ENCODE measurements around the gene GLB1L3.
"Not testable (repeated sequence)": the region's sequence is repeated elsewhere in the genome, so short reads cannot be mapped to it uniquely, and the experiment has no call there.

Gene GLB1L3

DNA sequence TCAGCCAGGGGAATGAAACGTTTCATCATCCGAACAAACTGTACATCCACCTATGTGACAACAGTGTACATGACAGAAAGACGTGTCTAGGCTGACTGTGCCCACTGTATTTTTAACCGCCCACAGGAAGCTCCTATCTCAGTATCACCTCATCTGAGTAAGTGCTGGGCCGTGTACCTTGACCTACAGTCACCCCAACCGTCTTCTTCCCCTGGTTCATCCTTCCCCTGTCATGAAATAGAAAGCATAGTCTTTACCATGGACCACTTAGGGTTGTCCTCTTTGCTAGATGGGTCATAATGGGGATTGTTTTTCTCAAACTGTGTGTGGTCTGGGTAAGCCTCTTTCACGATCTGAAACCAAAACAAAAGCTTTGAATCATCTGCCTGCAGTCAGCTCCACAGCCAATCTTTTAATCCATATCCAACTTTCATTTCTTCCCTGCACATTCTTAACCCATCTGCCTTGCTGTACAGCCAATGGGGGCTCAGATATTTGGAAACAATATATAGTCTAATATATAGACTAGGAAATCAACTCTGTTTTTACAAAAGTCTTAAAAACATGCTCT is 27.2 kb upstream of the GLB1L3 start:
- H3K9me3 ChIP-seq (ENCODE audit: control insufficient read depth in 1 of 2, low read length in 2 of 2): no peaks in the 10 kb centered on the region
- H3K9ac ChIP-seq (ENCODE audit: low read depth in 1 of 2, low read length in 2 of 2): no peak overlapping the region
- H3K27ac ChIP-seq (ENCODE audit: low read depth, low read length): no peak overlapping the region
- H3K4me1 ChIP-seq (ENCODE audit: control insufficient read depth in 1 of 2, insufficient read depth in 2 of 2, low read length in 2 of 2): peaks cover 7 to 13% of the 10 kb centered on the region in 2 donors
- no peak overlapping the region for H3K4me3 ChIP-seq (ENCODE audit: low read depth in 1 of 2, low read length in 2 of 2)
- peaks cover 24 to 69% of the 10 kb centered on the region in 2 donors for H3K36me3 ChIP-seq (ENCODE audit: control insufficient read depth in 1 of 2, insufficient read depth in 2 of 2, low read length in 2 of 2)
- H3K27me3 ChIP-seq (ENCODE audit: control insufficient read depth in 1 of 2, insufficient read depth in 2 of 2, low read length in 2 of 2): no peaks in the 10 kb centered on the region

DNA sequence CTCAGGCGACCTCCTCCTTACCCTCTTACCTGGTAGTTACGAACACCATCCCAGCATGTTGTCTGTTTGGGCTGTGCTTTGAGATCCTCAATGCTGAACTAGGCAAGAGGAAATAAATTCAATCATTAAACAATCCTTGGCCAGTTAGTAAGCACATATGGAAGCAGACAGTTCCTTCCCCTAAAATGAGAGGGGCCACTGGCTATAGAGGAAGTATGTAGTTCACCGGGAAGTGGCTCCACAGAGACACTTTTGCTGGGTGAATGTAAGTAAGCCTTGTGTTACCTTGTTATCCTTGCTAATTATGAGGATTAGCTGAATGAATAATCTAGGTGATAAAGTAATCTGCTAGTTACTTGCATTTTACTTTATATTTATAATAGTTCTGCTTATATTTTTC is 25.9 kb upstream of the GLB1L3 start:
- Histone ChIP-seq H3K9me3 (ENCODE audit: control insufficient read depth in 1 of 2, low read length in 2 of 2) (no peaks in the 10 kb centered on the region), H3K4me1 (ENCODE audit: control insufficient read depth in 1 of 2, insufficient read depth in 2 of 2, low read length in 2 of 2) (peaks cover 11 to 22% of the 10 kb centered on the region in 2 donors), H3K4me3 (ENCODE audit: low read depth in 1 of 2, low read length in 2 of 2) (no peak overlapping the region), H3K36me3 (ENCODE audit: control insufficient read depth in 1 of 2, insufficient read depth in 2 of 2, low read length in 2 of 2) (peaks cover 17 to 56% of the 10 kb centered on the region in 2 donors), H3K27me3 (ENCODE audit: control insufficient read depth in 1 of 2, insufficient read depth in 2 of 2, low read length in 2 of 2) (no peaks in the 10 kb centered on the region), H3K27ac (ENCODE audit: low read depth, low read length) (no peak overlapping the region), H3K9ac (ENCODE audit: low read depth in 1 of 2, low read length in 2 of 2) (no peak overlapping the region)

DNA sequence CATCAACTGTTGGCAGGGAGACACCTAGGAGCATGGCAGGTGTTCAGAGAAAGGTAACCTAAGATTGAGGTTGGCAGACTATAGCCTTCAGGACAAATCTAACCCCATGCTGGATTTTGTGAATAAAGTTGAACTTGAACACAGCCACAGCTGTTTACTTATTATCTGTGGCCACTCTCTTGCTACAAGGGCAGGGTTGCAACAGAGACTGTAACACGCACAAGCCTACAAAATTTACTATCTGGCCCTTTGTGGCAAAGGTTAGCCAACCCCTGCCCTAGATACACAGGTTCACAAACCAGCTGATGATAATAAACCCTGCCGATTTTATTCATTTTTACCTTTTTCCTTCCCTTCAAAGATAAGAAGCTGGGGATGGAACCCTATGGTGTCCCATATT is 25.5 kb upstream of the GLB1L3 start:
- Histone ChIP-seq H3K4me3 (ENCODE audit: low read depth in 1 of 2, low read length in 2 of 2) (no peak overlapping the region), H3K4me1 (ENCODE audit: control insufficient read depth in 1 of 2, insufficient read depth in 2 of 2, low read length in 2 of 2) (peaks cover 11 to 22% of the 10 kb centered on the region in 2 donors), H3K36me3 (ENCODE audit: control insufficient read depth in 1 of 2, insufficient read depth in 2 of 2, low read length in 2 of 2) (peaks cover 17 to 52% of the 10 kb centered on the region in 2 donors)

DNA sequence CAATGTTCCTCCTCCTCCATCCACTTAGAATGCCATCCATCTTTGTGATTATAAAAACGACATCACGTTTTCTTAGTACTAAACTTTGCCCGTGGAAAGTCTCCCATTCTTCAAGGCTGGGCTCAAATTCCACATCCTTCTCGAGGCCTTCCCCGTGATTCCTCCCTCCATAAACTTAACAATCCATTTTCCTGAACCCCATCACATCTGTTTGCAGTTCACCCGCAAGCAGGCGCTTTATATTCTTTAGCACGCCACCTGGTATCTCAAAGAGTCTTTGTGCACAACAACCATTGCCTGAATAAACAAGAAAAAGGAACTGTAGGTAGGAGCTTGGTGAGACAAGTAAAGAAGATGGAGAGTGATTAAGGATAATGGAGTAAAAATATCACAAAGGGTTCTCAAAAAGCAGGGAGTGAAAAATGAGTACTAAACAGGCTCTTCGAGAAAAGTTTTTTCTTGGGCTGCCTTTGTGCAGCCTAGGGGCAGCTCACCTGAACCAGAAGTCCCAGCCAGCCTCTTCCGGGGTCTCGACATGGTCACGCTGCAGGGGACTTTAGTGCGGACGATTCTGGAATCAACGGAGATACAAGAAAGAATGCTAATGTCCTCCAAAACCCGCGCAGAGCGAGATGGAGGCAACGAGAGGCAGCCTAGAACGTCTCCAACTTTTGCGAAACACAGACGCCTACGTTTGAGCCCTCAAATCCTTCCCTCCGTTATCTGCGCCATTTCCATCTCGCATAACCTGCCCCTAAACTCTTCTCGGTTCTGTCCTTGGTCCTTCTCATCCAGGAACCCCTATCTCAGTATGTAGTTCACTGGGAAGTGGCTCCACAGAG is 23.6 kb upstream of the GLB1L3 start:
- H3K4me3 ChIP-seq (ENCODE audit: low read depth in 1 of 2, low read length in 2 of 2): peak overlapping the region; percentile 93 to 100
- H3K9me3 ChIP-seq (ENCODE audit: control insufficient read depth in 1 of 2, low read length in 2 of 2): no peaks in the 10 kb centered on the region
- H3K36me3 ChIP-seq (ENCODE audit: control insufficient read depth in 1 of 2, insufficient read depth in 2 of 2, low read length in 2 of 2): peaks cover 12 to 37% of the 10 kb centered on the region in 2 donors
- H3K9ac ChIP-seq (ENCODE audit: low read depth in 1 of 2, low read length in 2 of 2): peak overlapping the region; percentile 85 to 89
- no peaks in the 10 kb centered on the region for H3K27me3 ChIP-seq (ENCODE audit: control insufficient read depth in 1 of 2, insufficient read depth in 2 of 2, low read length in 2 of 2)
- H3K4me1 ChIP-seq (ENCODE audit: control insufficient read depth in 1 of 2, insufficient read depth in 2 of 2, low read length in 2 of 2): peaks cover 11 to 22% of the 10 kb centered on the region in 2 donors
- H3K27ac ChIP-seq (ENCODE audit: low read depth, low read length): no peak overlapping the region

More for the DNA sequence above, 25.5 kb upstream of the GLB1L3 start:
- Histone ChIP-seq H3K9ac (ENCODE audit: low read depth in 1 of 2, low read length in 2 of 2) (no peak overlapping the region), H3K9me3 (ENCODE audit: control insufficient read depth in 1 of 2, low read length in 2 of 2) (no peaks in the 10 kb centered on the region), H3K27ac (ENCODE audit: low read depth, low read length) (no peak overlapping the region), H3K27me3 (ENCODE audit: control insufficient read depth in 1 of 2, insufficient read depth in 2 of 2, low read length in 2 of 2) (no peaks in the 10 kb centered on the region)

DNA sequence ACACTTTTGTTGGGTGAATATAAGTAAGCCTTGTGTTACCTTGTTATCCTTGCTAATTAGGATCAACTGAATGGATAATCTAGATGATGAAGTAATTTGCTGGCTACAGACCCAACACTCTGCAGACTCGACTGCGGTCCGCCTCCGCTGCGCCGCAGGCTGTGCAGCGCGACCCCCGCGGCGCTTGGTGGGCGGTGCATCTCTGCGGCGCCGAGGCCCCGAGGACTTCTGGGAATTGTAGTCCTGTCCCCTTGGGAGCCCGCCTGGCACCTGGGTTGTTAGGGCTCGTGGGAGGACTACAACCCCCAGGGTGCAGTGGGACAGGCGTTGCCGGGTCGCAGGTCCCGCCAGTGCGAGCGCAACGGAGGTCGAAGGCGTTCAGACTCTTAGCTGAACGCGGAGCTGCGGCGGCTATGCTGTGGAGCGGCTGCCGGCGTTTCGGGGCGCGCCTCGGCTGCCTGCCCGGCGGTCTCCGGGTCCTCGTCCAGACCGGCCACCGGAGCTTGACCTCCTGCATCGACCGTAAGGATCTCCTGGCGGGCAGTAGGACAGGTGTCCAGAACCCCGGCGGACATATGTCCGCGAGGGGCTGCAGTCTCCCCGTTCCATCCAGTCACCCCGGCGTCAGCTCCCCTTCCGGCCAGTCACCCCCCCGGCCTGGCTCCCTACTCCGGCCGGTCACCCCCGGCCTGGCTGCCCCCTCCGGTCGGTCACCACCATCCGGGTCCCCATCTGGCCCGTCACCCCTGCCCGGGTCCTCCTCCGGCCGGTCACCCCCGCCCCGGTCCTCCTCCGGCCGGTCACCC is 22.8 kb upstream of the GLB1L3 start, which contains the start of the genes ACAD8 and THYN1:
TSS of gene ACAD8 (plus strand) at position 381 of the 806 bp plus-strand sequence. CDS start at position 414, 33 bp downstream.
TSS of gene THYN1 (minus strand) at position 165 of the 806 bp plus-strand sequence. CDS start 470 bp downstream, outside the sequence.
- H3K36me3 ChIP-seq (ENCODE audit: control insufficient read depth in 1 of 2, insufficient read depth in 2 of 2, low read length in 2 of 2): peaks cover 12 to 32% of the 10 kb centered on the region in 2 donors
- H3K9me3 ChIP-seq (ENCODE audit: control insufficient read depth in 1 of 2, low read length in 2 of 2): no peaks in the 10 kb centered on the region
- H3K4me1 ChIP-seq (ENCODE audit: control insufficient read depth in 1 of 2, insufficient read depth in 2 of 2, low read length in 2 of 2): peaks cover 11 to 22% of the 10 kb centered on the region in 2 donors
- no peaks in the 10 kb centered on the region for H3K27me3 ChIP-seq (ENCODE audit: control insufficient read depth in 1 of 2, insufficient read depth in 2 of 2, low read length in 2 of 2)
- peak within 1 kb of the TSS; percentile 93 to 100 for H3K4me3 ChIP-seq (ENCODE audit: low read depth in 1 of 2, low read length in 2 of 2)
- no peak within 1 kb of the TSS for H3K27ac ChIP-seq (ENCODE audit: low read depth, low read length)
- H3K9ac ChIP-seq (ENCODE audit: low read depth in 1 of 2, low read length in 2 of 2): peak within 1 kb of the TSS; percentile 85 to 89

DNA sequence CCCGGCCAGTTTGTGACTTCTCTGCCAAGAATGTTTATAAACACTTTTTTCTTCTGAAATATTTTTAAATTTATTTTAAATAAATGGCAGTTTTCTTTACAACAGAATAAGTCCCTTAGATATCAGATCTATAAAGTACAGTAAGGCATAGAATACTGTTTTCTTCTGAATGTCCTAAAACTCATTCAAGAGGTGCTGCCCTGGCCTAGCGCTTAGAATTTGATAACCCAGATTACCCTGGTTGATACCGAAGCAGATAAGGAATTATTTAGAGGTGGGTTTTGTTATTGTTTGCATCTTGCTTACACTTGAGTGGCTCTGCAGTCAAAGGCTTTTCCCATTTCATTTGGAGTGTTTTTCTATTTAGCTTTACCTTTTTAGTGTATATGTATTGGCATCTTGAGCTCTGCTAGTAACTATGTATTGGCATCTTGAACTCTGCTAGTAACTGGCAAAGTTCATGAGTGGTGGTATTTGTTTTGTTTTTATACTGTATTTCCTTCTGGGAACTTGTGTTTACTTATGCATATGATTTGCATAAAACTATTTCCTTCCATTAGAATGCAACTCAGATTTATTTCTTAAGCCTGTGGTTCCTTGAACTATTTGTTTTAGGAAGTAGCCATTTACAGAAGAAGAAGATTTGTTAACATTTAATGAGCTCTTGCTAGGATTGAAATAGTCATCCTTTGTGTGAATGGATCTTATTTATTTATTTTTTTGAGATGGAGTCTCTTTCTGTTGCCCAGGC is 21.6 kb upstream of the GLB1L3 start:
- H3K27me3 ChIP-seq (ENCODE audit: control insufficient read depth in 1 of 2, insufficient read depth in 2 of 2, low read length in 2 of 2): no peaks in the 10 kb centered on the region
- H3K9ac ChIP-seq (ENCODE audit: low read depth in 1 of 2, low read length in 2 of 2): peak overlapping the region in 1 of 2 donors; percentile 49
- H3K36me3 ChIP-seq (ENCODE audit: control insufficient read depth in 1 of 2, insufficient read depth in 2 of 2, low read length in 2 of 2): peaks cover 16 to 36% of the 10 kb centered on the region in 2 donors
- no peak overlapping the region for H3K27ac ChIP-seq (ENCODE audit: low read depth, low read length)
- H3K4me1 ChIP-seq (ENCODE audit: control insufficient read depth in 1 of 2, insufficient read depth in 2 of 2, low read length in 2 of 2): peaks cover 11 to 22% of the 10 kb centered on the region in 2 donors
- H3K9me3 ChIP-seq (ENCODE audit: control insufficient read depth in 1 of 2, low read length in 2 of 2): no peaks in the 10 kb centered on the region
- peak overlapping the region in 1 of 2 donors; percentile 100 for H3K4me3 ChIP-seq (ENCODE audit: low read depth in 1 of 2, low read length in 2 of 2)

DNA sequence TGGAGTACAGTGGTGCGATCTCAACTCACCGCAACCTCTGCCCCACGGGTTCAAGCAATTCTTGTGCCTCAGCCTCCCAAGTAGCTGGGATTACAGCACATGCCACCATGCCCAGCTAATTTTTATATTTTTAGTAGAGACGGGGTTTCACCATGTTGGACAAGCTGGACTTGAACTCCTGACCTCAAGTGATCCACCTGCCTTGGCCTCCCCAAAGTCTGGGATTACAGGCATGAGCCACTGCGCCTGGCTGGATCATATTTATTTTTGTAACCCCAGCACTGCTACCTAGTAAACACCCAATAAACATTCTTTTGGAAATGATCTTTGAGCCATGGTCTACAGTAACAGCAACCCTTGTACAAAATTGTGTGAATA is 21.0 kb upstream of the GLB1L3 start:
- not testable (repeated sequence) for H3K9me3 ChIP-seq (ENCODE audit: control insufficient read depth in 1 of 2, low read length in 2 of 2); H3K27me3 ChIP-seq (ENCODE audit: control insufficient read depth in 1 of 2, insufficient read depth in 2 of 2, low read length in 2 of 2); H3K4me3 ChIP-seq (ENCODE audit: low read depth in 1 of 2, low read length in 2 of 2); H3K9ac ChIP-seq (ENCODE audit: low read depth in 1 of 2, low read length in 2 of 2); H3K27ac ChIP-seq (ENCODE audit: low read depth, low read length)
- Histone ChIP-seq H3K36me3 (ENCODE audit: control insufficient read depth in 1 of 2, insufficient read depth in 2 of 2, low read length in 2 of 2) (peaks cover 15 to 36% of the 10 kb centered on the region in 2 donors), H3K4me1 (ENCODE audit: control insufficient read depth in 1 of 2, insufficient read depth in 2 of 2, low read length in 2 of 2) (peaks cover 11 to 22% of the 10 kb centered on the region in 2 donors)

DNA sequence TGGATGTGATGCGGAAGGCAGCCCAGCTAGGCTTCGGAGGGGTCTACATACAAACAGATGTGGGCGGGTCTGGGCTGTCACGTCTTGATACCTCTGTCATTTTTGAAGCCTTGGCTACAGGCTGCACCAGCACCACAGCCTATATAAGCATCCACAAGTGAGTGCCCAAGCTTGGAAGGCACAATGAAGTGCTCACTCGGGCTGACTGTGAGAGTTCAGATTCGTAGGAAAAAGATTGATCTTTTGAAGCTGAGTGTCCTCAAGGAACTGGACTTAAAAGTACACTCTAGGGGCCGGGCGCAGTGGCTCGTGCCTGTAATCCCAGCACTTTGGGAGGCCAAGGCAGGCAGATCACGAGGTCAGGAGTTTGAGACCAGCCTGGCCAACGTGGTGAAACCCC is 19.1 kb upstream of the GLB1L3 start:
- peaks cover 15 to 43% of the 10 kb centered on the region in 2 donors for H3K36me3 ChIP-seq (ENCODE audit: control insufficient read depth in 1 of 2, insufficient read depth in 2 of 2, low read length in 2 of 2)
- no peak overlapping the region for H3K4me3 ChIP-seq (ENCODE audit: low read depth in 1 of 2, low read length in 2 of 2)

DNA sequence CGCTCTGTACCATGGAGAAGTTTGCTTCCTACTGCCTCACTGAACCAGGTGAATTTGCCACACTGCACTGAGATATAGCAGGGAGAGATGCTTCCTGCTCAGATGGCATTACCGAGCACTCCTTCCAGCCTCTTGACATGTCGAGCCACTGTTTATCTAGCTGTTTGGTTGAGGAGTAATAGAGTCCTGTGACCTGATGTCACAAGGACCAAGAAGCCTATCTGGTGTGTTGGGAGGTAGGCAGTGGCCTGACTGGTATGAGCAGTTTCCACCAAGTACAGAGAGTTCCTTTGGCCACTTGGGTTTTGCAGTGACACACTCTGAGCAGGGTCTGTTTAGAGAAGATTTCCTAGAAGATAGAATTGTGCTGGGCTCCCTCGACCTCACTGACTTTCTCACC is 17.6 kb upstream of the GLB1L3 start:
- Histone ChIP-seq H3K4me3 (ENCODE audit: low read depth in 1 of 2, low read length in 2 of 2) (no peak overlapping the region), H3K4me1 (ENCODE audit: control insufficient read depth in 1 of 2, insufficient read depth in 2 of 2, low read length in 2 of 2) (peaks cover 4 to 10% of the 10 kb centered on the region in 2 donors), H3K27ac (ENCODE audit: low read depth, low read length) (no peak overlapping the region), H3K9me3 (ENCODE audit: control insufficient read depth in 1 of 2, low read length in 2 of 2) (no peaks in the 10 kb centered on the region), H3K27me3 (ENCODE audit: control insufficient read depth in 1 of 2, insufficient read depth in 2 of 2, low read length in 2 of 2) (no peaks in the 10 kb centered on the region), H3K36me3 (ENCODE audit: control insufficient read depth in 1 of 2, insufficient read depth in 2 of 2, low read length in 2 of 2) (peaks cover 15 to 58% of the 10 kb centered on the region in 2 donors), H3K9ac (ENCODE audit: low read depth in 1 of 2, low read length in 2 of 2) (no peak overlapping the region)

More for the DNA sequence above, 19.1 kb upstream of the GLB1L3 start:
- no peak overlapping the region for H3K27ac ChIP-seq (ENCODE audit: low read depth, low read length)
- H3K9me3 ChIP-seq (ENCODE audit: control insufficient read depth in 1 of 2, low read length in 2 of 2): no peaks in the 10 kb centered on the region
- no peaks in the 10 kb centered on the region for H3K27me3 ChIP-seq (ENCODE audit: control insufficient read depth in 1 of 2, insufficient read depth in 2 of 2, low read length in 2 of 2)
- H3K9ac ChIP-seq (ENCODE audit: low read depth in 1 of 2, low read length in 2 of 2): no peak overlapping the region
- peaks cover 7 to 16% of the 10 kb centered on the region in 2 donors for H3K4me1 ChIP-seq (ENCODE audit: control insufficient read depth in 1 of 2, insufficient read depth in 2 of 2, low read length in 2 of 2)

Measured in duodenal mucosa (tissue), 2 donors.